Activated T-cell treated with anti-CD3 and anti-CD28 coated beads, Interleukin-2, amount 50 U/mL, for 24 hours (primary cell): ENCODE data around the gene DCC.

Source experiments
- DNase-seq: peaks from one replicate; pipeline ENCODE4 v3.0.0-alpha.2; 2020
- H3K27ac Mint-ChIP-seq: 2 replicates; pipeline ENCODE4 v1.8.0; 2020; ENCODE audit warnings: mild to moderate bottlenecking, mixed read lengths
- H3K27me3 Mint-ChIP-seq: 2 replicates; pipeline ENCODE4 v1.8.0; 2020; ENCODE audit warnings: mixed read lengths
- H3K36me3 Mint-ChIP-seq: 2 replicates; pipeline ENCODE4 v1.8.0; 2020; ENCODE audit warnings: low read depth, mixed read lengths
- H3K4me1 Mint-ChIP-seq: 2 replicates; pipeline ENCODE4 v1.8.0; 2020; ENCODE audit warnings: low read depth, mixed read lengths
- H3K4me3 Mint-ChIP-seq: 2 replicates; pipeline ENCODE4 v1.8.0; 2020; ENCODE audit warnings: mild to moderate bottlenecking, moderate library complexity, mixed read lengths
- H3K9me3 Mint-ChIP-seq: 2 replicates; pipeline ENCODE4 v1.8.0; 2020; ENCODE audit warnings: mixed read lengths

The DCC gene

GRCh38 chr18:53534203-53534602 lies 1194.2 kb downstream of the DCC start:
- H3K36me3 Mint-ChIP-seq, result no peaks in the 10 kb centered on the region
- no peak for DNase-seq
- no peak overlapping the region for H3K4me3 Mint-ChIP-seq
- no peaks in the 10 kb centered on the region for H3K4me1 Mint-ChIP-seq
- H3K27me3 Mint-ChIP-seq, result no peaks in the 10 kb centered on the region
- H3K27ac Mint-ChIP-seq, result no peak overlapping the region
- peaks cover 2% of the 10 kb centered on the region for H3K9me3 Mint-ChIP-seq

GRCh38 chr18:53534695-53535094 lies 1194.7 kb downstream of the DCC start:
- Mint-ChIP-seq H3K27ac (no peak overlapping the region), H3K36me3 (no peaks in the 10 kb centered on the region), H3K9me3 (peaks cover 2% of the 10 kb centered on the region), H3K4me3 (no peak overlapping the region), H3K4me1 (no peaks in the 10 kb centered on the region), H3K27me3 (no peaks in the 10 kb centered on the region)
- no peak for DNase-seq

- Mint-ChIP-seq H3K36me3 (no peaks in the 10 kb centered on the region), H3K27ac (no peak overlapping the region), H3K27me3 (no peaks in the 10 kb centered on the region), H3K9me3 (peaks cover 2% of the 10 kb centered on the region), H3K4me1 (no peaks in the 10 kb centered on the region), H3K4me3 (no peak overlapping the region)
- no peak for DNase-seq
These were observed 1196.9 kb downstream of the DCC start for GRCh38 chr18:53536908-53537307.

GRCh38 chr18:53541924-53542323 lies 1201.9 kb downstream of the DCC start:
- Mint-ChIP-seq H3K27me3 (no peaks in the 10 kb centered on the region), H3K36me3 (no peaks in the 10 kb centered on the region), H3K4me1 (no peaks in the 10 kb centered on the region), H3K9me3 (peaks cover 2% of the 10 kb centered on the region), H3K4me3 (no peak overlapping the region), H3K27ac (no peak overlapping the region)
- DNase-seq, result no peak

- no peaks in the 10 kb centered on the region for H3K27me3 Mint-ChIP-seq
- no peak overlapping the region for H3K27ac Mint-ChIP-seq
- H3K4me3 Mint-ChIP-seq, result no peak overlapping the region
- H3K36me3 Mint-ChIP-seq, result no peaks in the 10 kb centered on the region
- no peaks in the 10 kb centered on the region for H3K4me1 Mint-ChIP-seq
- DNase-seq, result no peak
- peaks cover 2% of the 10 kb centered on the region for H3K9me3 Mint-ChIP-seq
These were observed 1203.7 kb downstream of the DCC start for GRCh38 chr18:53543711-53544110.

- H3K27ac Mint-ChIP-seq, result no peak overlapping the region
- H3K36me3 Mint-ChIP-seq, result no peaks in the 10 kb centered on the region
- no peaks in the 10 kb centered on the region for H3K4me1 Mint-ChIP-seq
- no peak overlapping the region for H3K4me3 Mint-ChIP-seq
- H3K9me3 Mint-ChIP-seq, result peaks cover 2% of the 10 kb centered on the region
- no peaks in the 10 kb centered on the region for H3K27me3 Mint-ChIP-seq
- no peak for DNase-seq
These were observed 1204.9 kb downstream of the DCC start for GRCh38 chr18:53544917-53545316.

GRCh38 chr18:53551868-53552426 lies 1212.0 kb downstream of the DCC start:
- Mint-ChIP-seq H3K4me1 (no peaks in the 10 kb centered on the region), H3K4me3 (no peak overlapping the region), H3K27ac (no peak overlapping the region), H3K36me3 (no peaks in the 10 kb centered on the region), H3K9me3 (no peaks in the 10 kb centered on the region), H3K27me3 (no peaks in the 10 kb centered on the region)
- DNase-seq, result no peak

- H3K4me3 Mint-ChIP-seq, result no peak overlapping the region
- no peaks in the 10 kb centered on the region for H3K27me3 Mint-ChIP-seq
- H3K4me1 Mint-ChIP-seq, result no peaks in the 10 kb centered on the region
- no peak for DNase-seq
- no peaks in the 10 kb centered on the region for H3K36me3 Mint-ChIP-seq
- no peak overlapping the region for H3K27ac Mint-ChIP-seq
- H3K9me3 Mint-ChIP-seq, result no peaks in the 10 kb centered on the region
These were observed 1213.0 kb downstream of the DCC start for GRCh38 chr18:53553030-53553429.

GRCh38 chr18:53556450-53556849 lies 1216.5 kb downstream of the DCC start:
- Mint-ChIP-seq H3K9me3 (peaks cover 5% of the 10 kb centered on the region), H3K27ac (no peak overlapping the region), H3K27me3 (no peaks in the 10 kb centered on the region), H3K36me3 (no peaks in the 10 kb centered on the region), H3K4me1 (no peaks in the 10 kb centered on the region), H3K4me3 (no peak overlapping the region)
- DNase-seq, result no peak

GRCh38 chr18:53560546-53560945 lies 1220.5 kb downstream of the DCC start:
- Mint-ChIP-seq H3K27ac (no peak overlapping the region), H3K4me3 (no peak overlapping the region), H3K36me3 (no peaks in the 10 kb centered on the region), H3K27me3 (peaks cover 3% of the 10 kb centered on the region), H3K4me1 (no peaks in the 10 kb centered on the region), H3K9me3 (peaks cover 8% of the 10 kb centered on the region)
- DNase-seq, result no peak

GRCh38 chr18:53566626-53567025 lies 1226.6 kb downstream of the DCC start:
- H3K9me3 Mint-ChIP-seq, result peaks cover 2% of the 10 kb centered on the region
- no peak overlapping the region for H3K27ac Mint-ChIP-seq
- H3K4me3 Mint-ChIP-seq, result no peak overlapping the region
- H3K4me1 Mint-ChIP-seq, result no peaks in the 10 kb centered on the region
- DNase-seq, result no peak
- peaks cover 3% of the 10 kb centered on the region for H3K27me3 Mint-ChIP-seq
- H3K36me3 Mint-ChIP-seq, result no peaks in the 10 kb centered on the region

- no peak for DNase-seq
- H3K36me3 Mint-ChIP-seq, result no peaks in the 10 kb centered on the region
- peaks cover 1% of the 10 kb centered on the region for H3K27me3 Mint-ChIP-seq
These were observed 1228.1 kb downstream of the DCC start for GRCh38 chr18:53567929-53568574.

More at GRCh38 chr18:53567929-53568574, 1228.1 kb downstream of the DCC start:
- no peak overlapping the region for H3K27ac Mint-ChIP-seq
- H3K4me1 Mint-ChIP-seq, result no peaks in the 10 kb centered on the region
- no peaks in the 10 kb centered on the region for H3K9me3 Mint-ChIP-seq
- no peak overlapping the region for H3K4me3 Mint-ChIP-seq
